Chondrocyte (in vitro differentiated cells): Measurements from ENCODE around the gene JPH3. TPM values are rescaled to one million over a fixed set of nuclear protein-coding genes. Genes with fewer than 3 reads are reported as not detected.

Source experiments
- DNase-seq: peaks from one replicate; pipeline ENCODE4 v3.0.0; 2021; ENCODE audit warnings: mixed read lengths, low spot score
- H3K27ac Mint-ChIP-seq: one replicate; pipeline ENCODE4 v1.8.0; 2021; ENCODE audit warnings: mild to moderate bottlenecking, moderate library complexity, mixed read lengths; ENCODE audit not compliant: unreplicated experiment
- H3K27me3 Mint-ChIP-seq: 2 replicates; pipeline ENCODE4 v1.8.0; 2021; ENCODE audit warnings: low read depth, mixed read lengths
- H3K36me3 Mint-ChIP-seq: 2 replicates; pipeline ENCODE4 v1.8.0; 2021; ENCODE audit warnings: low read depth, mixed read lengths
- H3K4me1 Mint-ChIP-seq: 2 replicates; pipeline ENCODE4 v1.8.0; 2021; ENCODE audit warnings: low read depth, mild to moderate bottlenecking, mixed read lengths
- H3K4me3 Mint-ChIP-seq: one replicate; pipeline ENCODE4 v1.8.0; 2021; ENCODE audit warnings: mild to moderate bottlenecking, moderate library complexity, mixed read lengths; ENCODE audit not compliant: unreplicated experiment
- H3K9me3 Mint-ChIP-seq: 2 replicates; pipeline ENCODE4 v1.8.0; 2021; ENCODE audit warnings: low read depth, mixed read lengths
- CTCF ChIP-seq: fragments of 200-600 bp; sonication (generic); IDR thresholded peaks from 2 replicates; pipeline ENCODE4 v1.5.0; 2021; ENCODE audit warnings: antibody characterized with exemption, mild to moderate bottlenecking, moderate library complexity
- total RNA-seq: library from RNA; stranded (reverse); gene quantifications from 3 replicates; pipeline ENCODE4 v1.2.1, GENCODE V29; 2021

JPH3 gene
- total RNA-seq, 1 donor from 2014 or later, result 1.2 TPM

GRCh38 chr16:87701505-87701921, 99.2 kb downstream of the JPH3 start:
- Mint-ChIP-seq H3K4me3 (no peak overlapping the region), H3K9me3 (no peaks in the 10 kb centered on the region), H3K27ac (no peak overlapping the region), H3K4me1 (no peaks in the 10 kb centered on the region), H3K27me3 (no peaks in the 10 kb centered on the region), H3K36me3 (peaks cover 13% of the 10 kb centered on the region)
- no peak for DNase-seq
- TF ChIP-seq CTCF, result no peak

DNA sequence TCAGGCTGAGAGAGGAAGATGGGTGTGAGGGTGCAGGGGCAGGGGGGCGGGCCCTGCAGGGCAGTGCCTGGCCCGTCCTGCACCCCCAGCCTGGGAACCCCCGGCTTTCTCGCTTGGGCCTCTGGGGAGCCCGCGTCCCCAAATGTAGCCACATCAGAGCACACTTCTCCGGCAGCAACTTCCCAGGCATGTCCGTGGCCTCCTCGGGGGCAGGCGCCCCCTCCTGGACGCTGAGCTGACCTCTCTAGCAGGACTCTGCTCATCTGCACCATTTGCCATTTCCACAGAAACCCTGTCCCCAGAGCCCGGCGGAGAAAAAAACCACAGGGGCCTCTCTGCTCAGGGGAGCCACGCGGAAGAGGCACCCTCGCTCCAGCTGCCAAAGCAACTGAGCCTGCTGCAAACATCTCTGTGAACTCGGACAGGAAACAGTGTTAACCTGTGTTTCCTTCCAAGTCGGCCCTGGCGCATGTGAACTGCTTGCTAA, 100.1 kb downstream of the JPH3 start:
- Mint-ChIP-seq H3K27ac (no peak overlapping the region), H3K36me3 (peaks cover 13% of the 10 kb centered on the region), H3K27me3 (no peaks in the 10 kb centered on the region), H3K9me3 (no peaks in the 10 kb centered on the region), H3K4me3 (no peak overlapping the region), H3K4me1 (no peaks in the 10 kb centered on the region)
- peak; percentile 73 for TF ChIP-seq CTCF
- no peak for DNase-seq

DNA sequence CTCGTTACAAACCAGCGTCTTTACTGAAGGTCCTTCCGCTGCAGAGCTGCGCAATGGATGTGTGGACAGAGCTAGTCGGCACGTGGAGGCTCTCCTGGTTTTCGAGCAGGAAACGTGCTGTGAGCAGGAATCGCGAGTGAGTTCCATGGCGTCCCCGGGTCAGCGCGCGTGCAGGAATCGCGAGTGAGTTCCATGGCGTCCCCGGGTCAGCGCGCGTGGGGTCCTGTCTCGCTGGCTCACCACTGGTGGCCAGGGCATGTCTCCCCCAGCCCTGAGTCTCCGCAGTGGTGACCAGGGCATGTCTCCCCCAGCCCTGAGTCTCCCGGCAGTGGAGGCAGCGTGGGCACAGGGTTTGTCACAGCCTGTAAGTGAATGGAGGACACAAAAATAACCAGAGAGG, 100.8 kb downstream of the JPH3 start:
- no peaks in the 10 kb centered on the region for H3K4me1 Mint-ChIP-seq
- no peak overlapping the region for H3K4me3 Mint-ChIP-seq
- no peaks in the 10 kb centered on the region for H3K9me3 Mint-ChIP-seq
- no peak overlapping the region for H3K27ac Mint-ChIP-seq
- peaks cover 14% of the 10 kb centered on the region for H3K36me3 Mint-ChIP-seq
- DNase-seq, result no peak
- TF ChIP-seq CTCF, result no peak
- H3K27me3 Mint-ChIP-seq, result no peaks in the 10 kb centered on the region

DNA sequence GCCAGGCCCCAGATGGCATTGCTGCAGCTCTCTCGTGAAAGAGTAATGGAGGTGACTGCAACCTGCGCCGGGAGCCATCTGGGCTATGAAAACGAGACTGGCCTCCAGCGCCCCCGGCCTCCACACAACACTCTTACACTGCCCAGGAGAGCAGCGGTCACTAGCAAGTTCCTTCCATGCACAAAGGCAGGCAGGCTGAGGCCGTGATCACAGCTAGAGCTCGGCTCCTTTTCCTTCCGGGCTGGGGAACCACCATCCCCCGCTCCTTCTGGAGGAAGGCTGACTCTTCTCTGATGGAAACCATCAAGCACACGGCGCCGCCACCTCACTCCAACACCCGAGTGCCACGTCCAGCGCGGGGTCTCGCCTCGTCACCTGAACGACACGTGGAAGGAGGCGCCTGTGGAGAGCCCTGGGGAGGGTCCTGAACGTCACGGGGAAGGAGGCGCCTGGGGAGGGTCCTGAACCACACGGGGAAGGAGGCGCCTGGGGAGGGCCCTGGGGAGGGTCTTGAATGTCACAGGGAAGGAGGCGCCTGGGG, 101.6 kb downstream of the JPH3 start:
- Mint-ChIP-seq H3K27ac (no peak overlapping the region), H3K4me3 (no peak overlapping the region), H3K4me1 (no peaks in the 10 kb centered on the region), H3K27me3 (no peaks in the 10 kb centered on the region), H3K9me3 (no peaks in the 10 kb centered on the region), H3K36me3 (peaks cover 19% of the 10 kb centered on the region)
- peak; percentile 85 for DNase-seq
- no peak for TF ChIP-seq CTCF

DNA sequence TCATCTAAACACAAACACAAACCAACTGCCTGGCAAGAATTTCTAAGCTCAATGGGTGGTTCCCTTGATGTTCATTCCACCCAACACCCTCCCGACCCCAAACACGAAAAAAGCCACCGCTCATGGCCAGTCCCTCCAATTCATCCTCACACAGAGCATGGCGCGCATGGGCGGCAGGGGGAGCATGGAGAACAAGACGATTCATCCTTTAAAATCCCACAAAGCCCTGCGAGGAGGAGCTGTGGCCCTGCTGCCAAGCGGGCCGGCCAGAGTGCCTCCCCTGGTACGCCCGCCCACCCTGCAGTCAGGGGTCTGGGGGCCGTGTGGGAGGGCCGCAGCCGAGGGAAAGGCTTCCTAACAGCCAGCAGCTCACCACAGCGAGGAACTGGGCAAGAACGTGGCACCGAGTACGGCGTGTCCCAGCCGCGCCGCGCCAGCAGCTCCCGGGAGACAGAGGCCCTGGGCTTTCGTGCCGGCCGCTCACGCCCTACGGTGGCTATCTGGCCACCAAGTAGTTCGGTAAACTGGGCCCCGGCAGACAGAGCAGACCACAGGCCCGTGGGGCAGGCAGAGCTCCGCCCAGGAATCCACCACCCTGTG, 102.5 kb downstream of the JPH3 start:
- DNase-seq, result no peak
- TF ChIP-seq CTCF, result no peak
- Mint-ChIP-seq H3K27me3 (no peaks in the 10 kb centered on the region), H3K27ac (no peak overlapping the region), H3K4me3 (no peak overlapping the region), H3K9me3 (no peaks in the 10 kb centered on the region), H3K4me1 (no peaks in the 10 kb centered on the region), H3K36me3 (peaks cover 21% of the 10 kb centered on the region)
